ENCODE results near the gene MTHFD1L. TPM values are rescaled to one million over a fixed set of nuclear protein-coding genes. Genes with fewer than 3 reads are reported as not detected.
A peak's percentile ranks its signal among the peaks of the same experiment; 100 is the strongest.

Gene MTHFD1L
- total RNA-seq, 3 donors from 2014 or later (not counting 1 experiment from before 2014, with no cell fraction given): 3.8 to 4.5 (median 4.3) TPM

DNA sequence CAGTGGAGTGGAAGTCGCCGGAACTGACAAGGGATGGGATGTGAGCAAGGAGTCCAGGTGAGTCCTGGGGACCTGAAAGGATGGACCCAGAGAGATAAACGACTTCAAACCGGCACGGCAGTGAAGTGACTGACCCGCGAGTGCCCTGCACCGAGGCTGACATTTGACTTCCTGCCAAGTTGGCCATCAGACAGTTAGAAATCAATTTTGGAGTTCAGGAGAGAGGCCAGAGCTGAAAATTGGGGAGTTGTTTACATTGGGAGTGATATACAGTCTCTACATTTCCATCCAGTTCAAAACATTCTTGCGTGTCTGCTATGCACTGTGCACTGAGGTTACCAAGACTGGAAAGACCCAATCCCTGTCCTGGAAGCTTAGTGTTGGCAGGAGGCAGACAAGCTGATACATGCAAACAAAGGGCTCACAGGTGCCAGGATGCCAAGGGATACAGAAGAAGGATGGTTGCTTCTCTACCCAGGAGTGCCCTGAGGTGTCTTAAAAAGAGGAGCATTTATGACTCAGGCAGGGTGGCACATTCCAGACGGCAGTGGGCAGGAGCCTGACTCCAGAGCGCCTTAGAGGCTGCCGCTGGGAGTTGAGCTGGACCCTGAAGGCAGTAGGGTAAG, 186.6 kb downstream of the MTHFD1L start:
- no peaks in the 10 kb centered on the region for H3K36me3 Mint-ChIP-seq

DNA sequence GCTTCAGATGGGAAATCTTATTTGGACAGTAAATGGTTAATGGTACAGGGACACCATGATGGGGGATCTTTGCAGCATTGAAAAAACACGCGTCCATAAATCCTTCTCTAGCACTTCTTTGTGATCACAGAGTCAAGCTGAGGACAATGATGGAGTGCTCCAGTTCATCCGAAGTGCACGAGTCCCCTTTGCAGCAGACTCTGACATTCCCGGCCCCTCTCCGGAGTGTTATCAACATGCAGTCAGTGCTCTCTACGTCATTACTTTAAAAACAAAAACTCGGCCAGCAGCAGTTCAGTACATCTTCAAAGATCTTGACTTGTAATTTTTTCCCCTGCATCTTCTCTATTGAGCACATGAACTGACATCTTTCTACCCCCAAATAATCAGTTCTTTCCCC, 188.8 kb downstream of the MTHFD1L start:
- Histone ChIP-seq H3K4me1 (ENCODE audit: control insufficient read depth, insufficient read depth, low read length) (no peaks in the 10 kb centered on the region), H3K9me3 (ENCODE audit: control insufficient read depth, insufficient read depth, low read length) (no peaks in the 10 kb centered on the region), H3K27me3 (ENCODE audit: control insufficient read depth, insufficient read depth, low read length) (no peaks in the 10 kb centered on the region), H3K4me3 (ENCODE audit: low read length) (no peak overlapping the region), H3K27ac (ENCODE audit: low read length) (no peak overlapping the region), H3K36me3 (ENCODE audit: control insufficient read depth, insufficient read depth, low read length) (no peaks in the 10 kb centered on the region)
- DNase-seq: no peak
- no peak overlapping the region for H3K27ac Mint-ChIP-seq
- no peaks in the 10 kb centered on the region for H3K4me1 Mint-ChIP-seq
- no peaks in the 10 kb centered on the region for H3K9me3 Mint-ChIP-seq
- WGBS (ENCODE audit: insufficient coverage): 95% methylated on average over 8 of the region's 8 CpGs
- H3K4me3 Mint-ChIP-seq: no peak overlapping the region
- H3K27me3 Mint-ChIP-seq (ENCODE audit: low read depth in 2 of 2): no peaks in the 10 kb centered on the region
- intact Hi-C loops (cut with micrococcal nuclease): no loop called here
- H3K36me3 Mint-ChIP-seq: no peaks in the 10 kb centered on the region
- no peak for ATAC-seq
- TF ChIP-seq, protein P1, sequence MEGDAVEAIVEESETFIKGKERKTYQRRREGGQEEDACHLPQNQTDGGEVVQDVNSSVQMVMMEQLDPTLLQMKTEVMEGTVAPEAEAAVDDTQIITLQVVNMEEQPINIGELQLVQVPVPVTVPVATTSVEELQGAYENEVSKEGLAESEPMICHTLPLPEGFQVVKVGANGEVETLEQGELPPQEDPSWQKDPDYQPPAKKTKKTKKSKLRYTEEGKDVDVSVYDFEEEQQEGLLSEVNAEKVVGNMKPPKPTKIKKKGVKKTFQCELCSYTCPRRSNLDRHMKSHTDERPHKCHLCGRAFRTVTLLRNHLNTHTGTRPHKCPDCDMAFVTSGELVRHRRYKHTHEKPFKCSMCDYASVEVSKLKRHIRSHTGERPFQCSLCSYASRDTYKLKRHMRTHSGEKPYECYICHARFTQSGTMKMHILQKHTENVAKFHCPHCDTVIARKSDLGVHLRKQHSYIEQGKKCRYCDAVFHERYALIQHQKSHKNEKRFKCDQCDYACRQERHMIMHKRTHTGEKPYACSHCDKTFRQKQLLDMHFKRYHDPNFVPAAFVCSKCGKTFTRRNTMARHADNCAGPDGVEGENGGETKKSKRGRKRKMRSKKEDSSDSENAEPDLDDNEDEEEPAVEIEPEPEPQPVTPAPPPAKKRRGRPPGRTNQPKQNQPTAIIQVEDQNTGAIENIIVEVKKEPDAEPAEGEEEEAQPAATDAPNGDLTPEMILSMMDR (IDR thresholded peaks at IDR 0.05): no peak

More for the DNA sequence above, 186.6 kb downstream of the MTHFD1L start:
- Histone ChIP-seq H3K4me3 (ENCODE audit: low read length) (no peak overlapping the region), H3K27ac (ENCODE audit: low read length) (no peak overlapping the region), H3K4me1 (ENCODE audit: control insufficient read depth, insufficient read depth, low read length) (no peaks in the 10 kb centered on the region), H3K36me3 (ENCODE audit: control insufficient read depth, insufficient read depth, low read length) (no peaks in the 10 kb centered on the region), H3K9me3 (ENCODE audit: control insufficient read depth, insufficient read depth, low read length) (no peaks in the 10 kb centered on the region), H3K27me3 (ENCODE audit: control insufficient read depth, insufficient read depth, low read length) (no peaks in the 10 kb centered on the region)
- Mint-ChIP-seq H3K27me3 (ENCODE audit: low read depth in 2 of 2) (no peaks in the 10 kb centered on the region), H3K4me1 (no peaks in the 10 kb centered on the region), H3K27ac (no peak overlapping the region), H3K4me3 (no peak overlapping the region), H3K9me3 (no peaks in the 10 kb centered on the region)
- ATAC-seq: peak in 1 of 3 donors; percentile 17
- intact Hi-C loops (cut with micrococcal nuclease): no loop called here
- DNase-seq: no peak
- TF ChIP-seq, protein P1 (IDR thresholded peaks at IDR 0.05): no peak
- WGBS (ENCODE audit: insufficient coverage): 96% methylated on average over 12 of the region's 12 CpGs

DNA sequence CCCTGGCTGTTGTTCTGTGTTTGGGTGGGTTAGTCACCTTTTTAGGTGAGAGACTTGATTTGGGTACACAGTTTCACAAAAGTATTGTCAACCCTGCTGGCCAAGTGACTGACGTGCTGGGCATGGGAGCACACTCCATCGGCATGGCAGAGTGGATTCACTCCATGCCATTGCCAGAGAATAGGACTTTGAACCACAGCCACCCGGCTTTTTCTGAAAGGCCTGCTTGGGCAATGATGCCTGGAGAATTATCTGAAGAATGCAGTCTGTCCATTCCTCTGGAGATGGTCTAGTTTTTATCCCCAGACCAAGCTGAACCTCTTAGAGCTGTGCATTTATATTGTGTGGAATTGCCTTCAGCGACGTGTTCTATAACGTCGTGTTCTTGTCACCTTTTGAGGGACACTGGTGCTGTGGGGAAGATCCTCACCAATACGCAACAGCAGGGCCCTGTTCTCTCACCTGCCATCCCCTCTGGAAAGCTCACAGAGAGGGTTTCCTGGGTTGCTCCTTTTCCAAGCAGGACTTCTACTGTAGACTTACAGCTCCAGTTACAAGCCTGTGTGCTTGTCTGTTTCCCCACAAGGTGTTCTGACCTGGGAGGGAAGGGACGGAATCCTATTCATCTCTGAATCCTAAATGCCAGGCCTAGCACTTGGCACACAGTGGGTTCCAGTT, 190.9 kb downstream of the MTHFD1L start:
- Histone ChIP-seq H3K4me3 (ENCODE audit: low read length) (no peak overlapping the region), H3K4me1 (ENCODE audit: control insufficient read depth, insufficient read depth, low read length) (no peaks in the 10 kb centered on the region), H3K9me3 (ENCODE audit: control insufficient read depth, insufficient read depth, low read length) (no peaks in the 10 kb centered on the region), H3K36me3 (ENCODE audit: control insufficient read depth, insufficient read depth, low read length) (no peaks in the 10 kb centered on the region), H3K27me3 (ENCODE audit: control insufficient read depth, insufficient read depth, low read length) (no peaks in the 10 kb centered on the region), H3K27ac (ENCODE audit: low read length) (no peak overlapping the region)
- no peak for DNase-seq
- Mint-ChIP-seq H3K4me1 (no peaks in the 10 kb centered on the region), H3K36me3 (no peaks in the 10 kb centered on the region), H3K4me3 (no peak overlapping the region), H3K27me3 (ENCODE audit: low read depth in 2 of 2) (no peaks in the 10 kb centered on the region), H3K27ac (no peak overlapping the region), H3K9me3 (no peaks in the 10 kb centered on the region)
- WGBS (ENCODE audit: insufficient coverage): 97% methylated on average over 9 of the region's 9 CpGs
- no peak for ATAC-seq
- intact Hi-C loops (cut with micrococcal nuclease): no loop called here
- TF ChIP-seq, protein P1 (IDR thresholded peaks at IDR 0.05): no peak
